Kidney epithelial cell (primary cell): Measurements from ENCODE around the gene ATMIN. TPM values are rescaled to one million over a fixed set of nuclear protein-coding genes. Genes with fewer than 3 reads are reported as not detected.

Experiments
- DNase-seq: peaks from one replicate; pipeline ENCODE4 v3.0.0-alpha.2; 2010; ENCODE audit warnings: low read depth
- H3K27me3 ChIP-seq: 2 replicates; pipeline ENCODE4 v1.6.0; 2011; ENCODE audit warnings: low read length; ENCODE audit not compliant: control insufficient read depth, insufficient read depth
- H3K36me3 ChIP-seq: 2 replicates; pipeline ENCODE4 v1.5.1; 2011; ENCODE audit warnings: low read length; ENCODE audit not compliant: control insufficient read depth, insufficient read depth
- H3K4me3 ChIP-seq: 2 replicates; pipeline ENCODE4 v1.5.1; 2011; ENCODE audit warnings: low read depth, mild to moderate bottlenecking, control low read depth, low read length
- CTCF ChIP-seq: IDR thresholded peaks from 2 replicates; pipeline ENCODE4 v1.5.1; 2011; ENCODE audit warnings: mild to moderate bottlenecking, moderate library complexity, low read length, control low read depth, inconsistent platforms; ENCODE audit not compliant: insufficient read depth, poor library complexity, severe bottlenecking
- total RNA-seq: library from RNA; depleted of rRNA; stranded (reverse); fragments of >200 nt; gene quantifications from 2 replicates; pipeline ENCODE4 v1.2.3, GENCODE V29; 2015

The ATMIN gene
- total RNA-seq, 1 donor from 2014 or later = 43.5 TPM

GRCh38 chr16:81076566-81077075 is 41.0 kb downstream of the ATMIN start:
- TF ChIP-seq CTCF = no peak
- peak; percentile 35 for DNase-seq
- no peaks in the 10 kb centered on the region for H3K36me3 ChIP-seq
- H3K27me3 ChIP-seq = no peaks in the 10 kb centered on the region
- H3K4me3 ChIP-seq = peak overlapping the region; percentile 88

GRCh38 chr16:81077076-81077940 is 41.7 kb downstream of the ATMIN start, which contains the start of gene C16orf46:
C16orf46 (minus strand) TSS chr16:81077238; CDS start chr16:81063955, 13,283 bp downstream.
- no peak for TF ChIP-seq CTCF
- Histone ChIP-seq H3K4me3 (peak within 1 kb of the TSS; percentile 88), H3K27me3 (no peaks in the 10 kb centered on the region), H3K36me3 (no peaks in the 10 kb centered on the region)
- peak; percentile 74 for DNase-seq

DNA sequence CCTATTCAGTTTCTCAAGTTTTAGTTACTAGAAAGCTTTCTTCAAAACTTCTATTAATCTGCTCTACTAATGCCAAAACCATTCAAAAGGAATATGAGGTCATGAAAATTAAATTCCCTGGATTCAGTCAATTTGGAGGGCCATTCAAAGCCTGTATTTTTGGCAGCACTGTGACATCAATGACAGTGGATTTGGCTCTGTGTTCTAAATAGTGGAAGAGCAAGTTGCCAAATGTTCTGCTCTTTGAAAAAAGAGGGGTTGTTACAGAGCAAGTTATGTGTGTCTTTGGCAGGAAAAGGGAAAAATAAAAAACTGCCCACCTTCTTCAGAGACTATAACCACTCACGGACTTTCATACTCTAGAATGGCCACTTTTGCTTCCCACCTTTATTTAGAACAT is 44.6 kb downstream of the ATMIN start:
- Histone ChIP-seq H3K4me3 (no peak overlapping the region), H3K36me3 (no peaks in the 10 kb centered on the region), H3K27me3 (no peaks in the 10 kb centered on the region)
- TF ChIP-seq CTCF = no peak
- no peak for DNase-seq

DNA sequence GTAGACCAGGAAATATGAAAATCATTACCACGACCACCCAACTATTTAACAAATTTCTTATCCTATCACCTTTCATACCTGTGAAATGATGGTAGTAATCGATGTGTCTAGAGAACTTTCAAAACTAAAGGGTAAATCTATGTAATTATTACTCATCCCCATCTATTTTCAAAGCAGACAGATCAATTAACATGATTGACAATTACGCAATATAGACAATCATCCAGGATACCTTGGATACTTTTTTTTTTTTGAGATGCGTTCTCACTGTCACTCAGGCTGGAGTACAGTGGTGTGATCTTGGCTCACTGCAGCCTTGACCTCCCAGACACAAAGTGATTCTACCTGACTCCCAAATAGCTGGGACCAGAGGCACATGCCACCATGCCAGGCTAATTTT is 45.4 kb downstream of the ATMIN start:
- H3K27me3 ChIP-seq = no peaks in the 10 kb centered on the region
- DNase-seq = no peak
- H3K36me3 ChIP-seq = no peaks in the 10 kb centered on the region
- no peak overlapping the region for H3K4me3 ChIP-seq
- no peak for TF ChIP-seq CTCF

DNA sequence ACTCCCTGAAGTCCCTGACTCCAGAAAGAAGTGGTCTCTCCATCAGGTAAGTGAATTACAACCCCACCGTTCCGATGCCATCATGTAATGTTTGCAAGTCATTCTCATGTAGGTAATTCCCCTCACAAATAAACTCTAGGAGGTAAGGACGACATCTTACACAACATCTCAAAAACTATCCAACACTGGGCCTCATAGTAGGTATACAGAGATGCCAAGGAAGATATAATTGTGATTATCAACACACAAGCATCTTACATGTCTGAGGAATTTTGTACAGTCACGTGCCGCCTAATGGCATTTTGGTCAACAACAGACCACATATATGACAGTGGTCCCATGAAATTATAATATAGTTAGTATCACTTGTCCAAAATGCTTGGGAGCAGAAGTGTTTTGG is 53.2 kb downstream of the ATMIN start:
- H3K27me3 ChIP-seq = no peaks in the 10 kb centered on the region
- TF ChIP-seq CTCF = no peak
- H3K4me3 ChIP-seq = no peak overlapping the region
- no peaks in the 10 kb centered on the region for H3K36me3 ChIP-seq
- DNase-seq = no peak
